Ascending aorta (tissue), 2 donors: Measurements from ENCODE around the gene NFATC2. TPM values are rescaled to one million over a fixed set of nuclear protein-coding genes. Genes with fewer than 3 reads are reported as not detected.

Source experiments
- DNase-seq, 2 donors: peaks; one replicate each; pipeline ENCODE4 v3.0.0-alpha.2; 2019; ENCODE audit warnings: low spot score in 2 of 2
- H3K27ac ChIP-seq, 2 donors: fragments of 200-600 bp; sonication (generic); one replicate each; pipeline ENCODE4 v1.5.1; 2016 to 2017; ENCODE audit warnings: mild to moderate bottlenecking in 1 of 2
- H3K27me3 ChIP-seq: fragments of 200-600 bp; sonication (generic); one replicate; pipeline ENCODE4 v1.5.1; 2017
- H3K36me3 ChIP-seq, 2 donors: fragments of 200-600 bp; sonication (generic); one replicate each; pipeline ENCODE4 v1.5.1; 2016
- H3K4me1 ChIP-seq, 2 donors: fragments of 200-600 bp; sonication (generic); one replicate each; pipeline ENCODE4 v1.5.1; 2016 to 2017; ENCODE audit warnings: mild to moderate bottlenecking in 1 of 2
- H3K4me3 ChIP-seq, 2 donors: fragments of 200-600 bp; sonication (generic); one replicate each; pipeline ENCODE4 v1.5.1; 2016 to 2017; ENCODE audit warnings: mild to moderate bottlenecking in 1 of 2
- H3K9me3 ChIP-seq, 2 donors: fragments of 200-600 bp; sonication (generic); one replicate each; pipeline ENCODE4 v1.5.1; 2016
- intact Hi-C: fragments of 100-400 bp; cut with DNase I; formaldehyde crosslinking; loops from one replicate; pipeline ENCODE4 v1.15.1; 2023
- total RNA-seq: library from RNA; depleted of rRNA; stranded (reverse); fragments of >200 nt; gene quantifications from one replicate; pipeline ENCODE4 v1.1.0, GENCODE V29; 2016
- TF ChIP-seq, protein P1 (sequence below), 3 experiments: fragments of 200-600 bp in 2 of 3; fragments of 450-650 bp in 1 of 3; sonication (generic) in 2 of 3; IDR thresholded peaks; one replicate each; pipeline ENCODE4 v1.5.1; 2016 to 2019; ENCODE audit warnings: antibody characterized with exemption in 3 of 3, mild to moderate bottlenecking in 1 of 3, moderate library complexity in 1 of 3

NFATC2 gene
- total RNA-seq, 1 donor from 2014 or later, result 7.9 TPM

DNA sequence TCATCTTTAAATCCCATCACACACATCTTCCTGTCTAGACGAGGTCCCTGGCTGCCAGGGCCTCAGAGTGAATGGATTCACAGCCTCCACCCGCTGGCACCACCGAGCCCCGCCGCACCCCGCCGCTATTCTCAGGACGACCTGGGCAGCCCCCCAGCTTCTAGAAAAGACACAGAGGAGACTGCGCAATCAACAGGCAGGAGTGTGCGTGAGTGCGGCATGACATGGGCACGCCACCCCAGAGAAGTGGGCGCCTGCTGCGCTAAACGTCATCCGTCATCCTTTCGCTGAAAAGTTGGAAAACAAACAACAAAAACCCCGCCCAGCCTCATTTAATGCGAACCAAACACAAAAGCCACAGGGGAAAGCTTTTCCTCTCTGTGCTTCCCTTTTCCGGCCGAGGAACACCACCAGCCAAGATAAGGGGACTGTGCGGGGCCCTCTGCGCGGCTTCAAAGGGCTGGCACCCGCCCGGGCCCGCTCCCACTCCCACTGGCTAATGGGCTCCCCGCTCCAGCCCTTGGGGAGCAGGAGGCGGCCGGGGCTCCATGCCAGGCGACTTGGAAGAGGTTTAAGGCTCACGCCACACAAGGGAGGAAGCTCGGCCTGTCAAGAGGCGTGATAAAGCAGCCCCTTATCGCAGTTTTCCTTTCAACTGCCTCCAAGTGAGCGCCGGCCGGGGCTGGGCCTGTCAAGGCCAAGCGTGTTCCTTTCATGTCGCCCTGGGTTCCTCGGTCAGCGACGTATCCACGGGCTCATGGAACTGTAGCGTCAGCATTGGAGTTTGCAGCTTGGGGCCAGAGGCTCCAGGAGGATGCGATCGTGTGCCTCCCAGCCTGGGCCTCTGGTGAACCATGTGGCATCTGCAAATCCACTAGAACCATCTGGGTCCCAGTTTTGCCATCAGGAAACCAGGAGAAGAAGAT lies 50.1 kb downstream of the NFATC2 start:
- Histone ChIP-seq H3K27ac (no peak overlapping the region), H3K9me3 (no peaks in the 10 kb centered on the region), H3K4me3 (peak overlapping the region; percentile 40 to 60), H3K27me3 (no peaks in the 10 kb centered on the region), H3K4me1 (peaks cover 3 to 12% of the 10 kb centered on the region in 2 donors), H3K36me3 (no peaks in the 10 kb centered on the region)
- TF ChIP-seq, protein P1, sequence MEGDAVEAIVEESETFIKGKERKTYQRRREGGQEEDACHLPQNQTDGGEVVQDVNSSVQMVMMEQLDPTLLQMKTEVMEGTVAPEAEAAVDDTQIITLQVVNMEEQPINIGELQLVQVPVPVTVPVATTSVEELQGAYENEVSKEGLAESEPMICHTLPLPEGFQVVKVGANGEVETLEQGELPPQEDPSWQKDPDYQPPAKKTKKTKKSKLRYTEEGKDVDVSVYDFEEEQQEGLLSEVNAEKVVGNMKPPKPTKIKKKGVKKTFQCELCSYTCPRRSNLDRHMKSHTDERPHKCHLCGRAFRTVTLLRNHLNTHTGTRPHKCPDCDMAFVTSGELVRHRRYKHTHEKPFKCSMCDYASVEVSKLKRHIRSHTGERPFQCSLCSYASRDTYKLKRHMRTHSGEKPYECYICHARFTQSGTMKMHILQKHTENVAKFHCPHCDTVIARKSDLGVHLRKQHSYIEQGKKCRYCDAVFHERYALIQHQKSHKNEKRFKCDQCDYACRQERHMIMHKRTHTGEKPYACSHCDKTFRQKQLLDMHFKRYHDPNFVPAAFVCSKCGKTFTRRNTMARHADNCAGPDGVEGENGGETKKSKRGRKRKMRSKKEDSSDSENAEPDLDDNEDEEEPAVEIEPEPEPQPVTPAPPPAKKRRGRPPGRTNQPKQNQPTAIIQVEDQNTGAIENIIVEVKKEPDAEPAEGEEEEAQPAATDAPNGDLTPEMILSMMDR (IDR thresholded peaks at IDR 0.05), result no peak
- peak in 1 of 2 donors; percentile 65 for DNase-seq
- intact Hi-C loops, result no loop called here

DNA sequence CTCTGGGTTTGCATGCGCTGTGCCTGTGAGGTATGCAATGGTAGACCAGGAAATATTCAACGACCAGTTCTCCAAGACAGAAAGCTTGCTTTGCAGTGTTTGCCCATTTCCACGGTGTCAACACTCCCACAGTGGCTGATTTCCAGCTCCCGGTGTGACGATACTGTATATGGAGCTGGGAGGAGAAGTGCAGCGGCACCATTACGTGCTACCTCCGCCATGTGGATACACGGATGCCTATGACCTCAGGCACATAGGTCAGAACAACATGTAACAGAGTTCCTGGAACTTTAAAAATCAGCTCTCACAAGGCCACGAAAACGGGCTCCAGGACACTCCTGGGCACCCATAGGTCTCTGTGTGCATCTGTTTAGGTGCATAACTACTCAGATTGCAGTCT lies 51.1 kb downstream of the NFATC2 start:
- peaks cover 3 to 7% of the 10 kb centered on the region in 2 donors for H3K4me1 ChIP-seq
- intact Hi-C loops, result no loop called here
- H3K4me3 ChIP-seq, result no peak overlapping the region
- H3K27ac ChIP-seq, result no peak overlapping the region
- H3K9me3 ChIP-seq, result no peaks in the 10 kb centered on the region
- H3K36me3 ChIP-seq, result no peaks in the 10 kb centered on the region
- no peak for DNase-seq
- H3K27me3 ChIP-seq, result no peaks in the 10 kb centered on the region
- TF ChIP-seq, protein P1 (IDR thresholded peaks at IDR 0.05), result no peak

DNA sequence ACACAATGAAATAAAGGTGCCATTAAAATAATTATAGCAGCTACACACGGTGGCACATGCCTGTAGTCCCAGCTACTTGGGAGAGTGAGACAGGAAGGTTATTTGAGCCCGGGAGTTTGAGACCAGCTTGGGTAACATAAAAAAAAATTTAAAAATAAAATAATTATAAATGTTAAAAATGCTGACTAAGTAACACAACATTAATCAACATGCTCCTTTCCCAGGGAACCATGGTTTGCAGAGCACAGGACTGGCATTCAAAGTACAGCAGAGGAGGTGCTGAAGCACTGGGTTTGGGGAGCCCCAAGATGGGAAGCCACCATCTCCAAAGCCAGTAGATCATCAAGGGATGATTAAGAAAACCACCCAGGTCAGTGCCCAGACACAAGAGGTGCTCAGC lies 51.9 kb downstream of the NFATC2 start:
- H3K27ac ChIP-seq, result no peak overlapping the region
- H3K27me3 ChIP-seq, result no peaks in the 10 kb centered on the region
- TF ChIP-seq, protein P1 (IDR thresholded peaks at IDR 0.05), result no peak
- intact Hi-C loops, result no loop called here
- H3K9me3 ChIP-seq, result no peaks in the 10 kb centered on the region
- H3K36me3 ChIP-seq, result no peaks in the 10 kb centered on the region
- peaks cover 3 to 7% of the 10 kb centered on the region in 2 donors for H3K4me1 ChIP-seq
- H3K4me3 ChIP-seq, result no peak overlapping the region
- DNase-seq, result no peak

- intact Hi-C loops, result no loop called here
- no peak for DNase-seq
- H3K27me3 ChIP-seq, result no peaks in the 10 kb centered on the region
- H3K27ac ChIP-seq, result no peak overlapping the region
- TF ChIP-seq, protein P1 (IDR thresholded peaks at IDR 0.05), result no peak
- no peaks in the 10 kb centered on the region for H3K9me3 ChIP-seq
- no peaks in the 10 kb centered on the region for H3K36me3 ChIP-seq
- H3K4me1 ChIP-seq, result peaks cover 3 to 7% of the 10 kb centered on the region in 2 donors
- H3K4me3 ChIP-seq, result no peak overlapping the region
Measured at GRCh38 chr20:51489611-51490010, 52.9 kb downstream of the NFATC2 start.

DNA sequence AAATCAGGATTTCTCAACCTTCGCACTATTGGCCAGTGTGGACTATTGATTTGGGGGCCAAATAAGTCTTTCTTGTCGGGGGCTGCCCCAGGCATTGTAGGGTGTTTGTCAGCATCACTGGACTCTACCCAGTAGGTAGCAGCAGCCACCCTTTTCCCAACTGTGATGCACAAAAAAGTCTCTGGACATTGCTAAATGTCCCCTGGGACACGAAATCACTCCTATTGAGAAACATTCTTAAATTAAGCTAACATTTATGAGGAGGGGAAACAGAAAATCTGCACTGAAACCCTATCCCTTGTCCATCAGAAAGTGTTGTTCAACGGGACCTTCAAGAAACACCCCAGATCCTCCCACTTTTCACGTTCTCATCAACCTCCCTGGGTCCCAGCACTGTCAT lies 54.2 kb downstream of the NFATC2 start:
- H3K27ac ChIP-seq, result no peak overlapping the region
- H3K4me1 ChIP-seq, result peaks cover 3 to 7% of the 10 kb centered on the region in 2 donors
- H3K9me3 ChIP-seq, result no peaks in the 10 kb centered on the region
- no peak overlapping the region for H3K4me3 ChIP-seq
- TF ChIP-seq, protein P1 (IDR thresholded peaks at IDR 0.05), result no peak
- H3K36me3 ChIP-seq, result no peaks in the 10 kb centered on the region
- H3K27me3 ChIP-seq, result no peaks in the 10 kb centered on the region
- intact Hi-C loops, result no loop called here
- no peak for DNase-seq
